K562 (cell line): ENCODE results near the gene KCNJ10. TPM values are rescaled to one million over a fixed set of nuclear protein-coding genes. Genes with fewer than 3 reads are reported as not detected.

Experiments
- ATAC-seq: fragments of 200-7000 bp; cut with Tn5 transposase; 3 replicates; pipeline ENCODE4 v1.9.1; 2020; ENCODE audit warnings: moderate library complexity
- BruUV-seq: library from RNA; stranded (reverse); fragments of 400-500 nt; replicated peaks from 2 replicates; lab custom pipeline; 2021; lab: Mats Ljungman, UMichigan
- CTCF ChIA-PET: fragments of 300-600 bp; formaldehyde crosslinking; extraction: SDS; loops from one replicate; lab custom pipeline; 2021; ENCODE audit warnings: low intra/inter-chr PET ratio; lab: Yijun Ruan, JAX
- POLR2A ChIA-PET: fragments of 300-600, 350-650 bp; sonication (Branson Sonifier 250); formaldehyde crosslinking; extraction: SDS; loops from one replicate; lab custom pipeline; 2021; ENCODE audit warnings: antibody characterized with exemption, inconsistent platforms; lab: Yijun Ruan, JAX
- DNase-seq, 4 experiments: peaks; one replicate each; pipeline versions ENCODE4 v3.0.0 to v3.0.0-alpha.2; 2011 to 2018; ENCODE audit warnings: low spot score in 3 of 4, mixed read lengths in 3 of 4; ENCODE audit errors: extremely low read depth in 1 of 4
- FAIRE-seq: peaks from 2 replicates; lab custom pipeline; 2011; peaks lifted over from hg19 to GRCh38; lab: Jason Lieb, UNC
- H2AFZ ChIP-seq: 2 replicates; pipeline ENCODE4 v1.6.0; 2011; ENCODE audit warnings: low read depth, low read length, control low read depth, inconsistent platforms
- H3K27ac ChIP-seq: fragments of 200-600 bp; 3 replicates; pipeline ENCODE4 v1.8.0; 2011; ENCODE audit warnings: low read depth, mild to moderate bottlenecking, control low read depth, inconsistent platforms, low read length, moderate library complexity, mixed read lengths; ENCODE audit errors: extremely low read depth
- H3K27me3 ChIP-seq, 2 experiments: fragments of 300-600 bp in 1 of 2; 2 replicates in 1 of 2; 3 replicates in 1 of 2; pipeline versions ENCODE4 v1.6.0 to v1.8.0; 2011; ENCODE audit warnings: inconsistent platforms in 2 of 2, low read length in 2 of 2, mild to moderate bottlenecking in 1 of 2, mixed read lengths in 1 of 2, moderate library complexity in 1 of 2; ENCODE audit not compliant: control insufficient read depth in 2 of 2, insufficient read depth in 2 of 2
- H3K36me3 ChIP-seq: fragments of 300-600 bp; 3 replicates; pipeline ENCODE4 v1.8.0; 2011; ENCODE audit warnings: mild to moderate bottlenecking, low read length, inconsistent platforms; ENCODE audit not compliant: control insufficient read depth, insufficient read depth
- H3K4me1 ChIP-seq, 2 experiments: fragments of 200-600 bp in 1 of 2; replicated peaks in 1 of 2; 2 replicates in 1 of 2; 3 replicates in 1 of 2; pipeline versions ENCODE4 v1.5.1 to v1.8.0; 2011; ENCODE audit warnings: inconsistent platforms in 2 of 2, low read length in 2 of 2, mild to moderate bottlenecking in 1 of 2, mixed read lengths in 1 of 2, moderate library complexity in 1 of 2; ENCODE audit not compliant: control insufficient read depth in 2 of 2, insufficient read depth in 2 of 2
- H3K4me2 ChIP-seq: 2 replicates; pipeline ENCODE4 v1.6.1; 2011; ENCODE audit warnings: low read length, control low read depth, inconsistent platforms, mixed read lengths; ENCODE audit not compliant: insufficient read depth
- H3K4me3 ChIP-seq: fragments of 200-600 bp; sonication (generic), shearing (Covaris generic); 2 replicates; pipeline ENCODE4 v1.5.1; 2016; ENCODE audit warnings: control low read depth, inconsistent platforms
- H3K79me2 ChIP-seq: fragments of 200-600 bp; 3 replicates; pipeline ENCODE4 v1.8.0; 2011; ENCODE audit warnings: low read length, inconsistent platforms; ENCODE audit not compliant: control insufficient read depth, insufficient read depth
- H3K9ac ChIP-seq, 2 experiments: 2 replicates each; pipeline versions ENCODE4 v1.6.0 to v1.6.1; 2011; ENCODE audit warnings: low read depth in 2 of 2, low read length in 2 of 2, control low read depth in 1 of 2, inconsistent platforms in 1 of 2, mild to moderate bottlenecking in 1 of 2, mixed read lengths in 1 of 2; ENCODE audit not compliant: insufficient read depth in 1 of 2
- H3K9me1 ChIP-seq: one replicate; pipeline ENCODE4 v1.6.0; 2011; ENCODE audit warnings: inconsistent platforms, mild to moderate bottlenecking, low read length, moderate library complexity; ENCODE audit not compliant: control insufficient read depth, insufficient read depth
- H3K9me3 ChIP-seq: replicated peaks from 2 replicates; pipeline ENCODE4 v1.5.1; 2011; ENCODE audit warnings: low read depth, low read length, inconsistent platforms; ENCODE audit not compliant: control insufficient read depth, insufficient read depth
- H4K20me1 ChIP-seq: replicated peaks from 2 replicates; pipeline ENCODE4 v1.6.1; 2011; ENCODE audit warnings: low read length, inconsistent platforms, mixed read lengths; ENCODE audit not compliant: control insufficient read depth, insufficient read depth
- BHLHE40 ChIP-seq: IDR thresholded peaks from 2 replicates; pipeline ENCODE4 v1.6.1; 2011; ENCODE audit warnings: low read length, improper control_type of control experiment
- FOXJ3 ChIP-seq: sonication (generic); formaldehyde crosslinking; IDR thresholded peaks from 2 replicates; pipeline ENCODE4 v1.4.0; 2020; ENCODE audit warnings: mild to moderate bottlenecking, missing genetic modification reagents
- HIVEP1 ChIP-seq: fragments of 250-450 bp; sonication (Bioruptor Pico); IDR thresholded peaks from 2 replicates; pipeline ENCODE4 v1.4.0; 2020; ENCODE audit warnings: mild to moderate bottlenecking
- LARP7 ChIP-seq: fragments of 450-650 bp; IDR thresholded peaks from 2 replicates; pipeline ENCODE4 v1.6.1; 2016
- PATZ1 ChIP-seq: fragments of 250-450 bp; sonication (Bioruptor Pico); IDR thresholded peaks from 2 replicates; pipeline ENCODE4 v1.5.0; 2020; ENCODE audit warnings: mild to moderate bottlenecking, borderline replicate concordance
- PHF8 ChIP-seq: fragments of 200-600 bp; sonication (generic); IDR thresholded peaks from 2 replicates; pipeline ENCODE4 v1.6.1; 2012; ENCODE audit warnings: mixed run types, mild to moderate bottlenecking, inconsistent platforms, low read length, moderate library complexity, borderline replicate concordance
- RBM25 ChIP-seq: fragments of 200-400 bp; formaldehyde crosslinking; IDR thresholded peaks from 2 replicates; pipeline ENCODE4 v1.6.1; 2018; ENCODE audit warnings: low read length, low read depth, moderate library complexity; ENCODE audit not compliant: severe bottlenecking
- TAF1 ChIP-seq: IDR thresholded peaks from 2 replicates; pipeline ENCODE4 v1.6.1; 2011; ENCODE audit warnings: mild to moderate bottlenecking, low read length, moderate library complexity; ENCODE audit not compliant: insufficient read depth, control insufficient read depth, severe bottlenecking; ENCODE audit errors: extremely low read depth
- ZNF197 ChIP-seq: fragments of 200-800 bp; sonication (Bioruptor generic); IDR thresholded peaks from 2 replicates; pipeline ENCODE4 v1.6.1; 2016; ENCODE audit warnings: low read depth, missing genetic modification characterization, missing compliant biosample characterization
- ZNF263 ChIP-seq: sonication (generic); formaldehyde crosslinking; IDR thresholded peaks from 2 replicates; pipeline ENCODE4 v1.8.0; 2022; ENCODE audit warnings: mild to moderate bottlenecking, missing genetic modification reagents, borderline replicate concordance
- ZNF274 ChIP-seq: IDR thresholded peaks from 2 replicates; pipeline ENCODE4 v1.6.1; 2011; ENCODE audit warnings: low read depth, mild to moderate bottlenecking, low read length, moderate library complexity, borderline replicate concordance
- WGBS: fragments of 100-300 bp; shearing (Covaris generic); methylation state at CpG from one replicate; pipeline ENCODE4 v1.1.6; 2016; ENCODE audit warnings: low coverage, mixed read lengths; ENCODE audit not compliant: insufficient coverage; ENCODE audit errors: missing lambda C conversion rate; 5-methylcytosine and 5-hydroxymethylcytosine counted together
- in situ Hi-C: fragments of 300-500 bp; cut with MboI; formaldehyde crosslinking; loops from 4 replicates; pipeline ENCODE4 v1.15.0; 2018; ENCODE audit warnings: inconsistent platforms, mixed read lengths
- intact Hi-C: fragments of 100-400 bp; cut with micrococcal nuclease; formaldehyde crosslinking; loops from 2 replicates; pipeline ENCODE4 v1.14.2; 2022
- polyA plus RNA-seq, 8 experiments: library from polyadenylated mRNA; depleted of rRNA in 4 of 8; stranded (reverse) in 5 of 8; unstranded in 3 of 8; fragments of >200 nt; fragmentation: Nextera tagmentation in 2 of 8; fragmentation: Illumina TruSeq in 1 of 8; extraction: Ambion mirVana in 2 of 8; extraction: Trizol in 1 of 8; gene quantifications; 2 replicates each; pipeline versions ENCODE4 v1.2.1 to v1.2.3, GENCODE V29; 2011 to 2014; ENCODE audit warnings: inconsistent platforms in 1 of 8, missing spikeins in 1 of 8
- total RNA-seq, 7 experiments: library from RNA; depleted of rRNA in 6 of 7; stranded (reverse); fragments of >200 nt in 6 of 7; fragmentation: Illumina TruSeq in 2 of 7; extraction: Trizol in 2 of 7; gene quantifications; 2 replicates each; pipeline versions ENCODE4 v1.2.1 to v1.2.3, GENCODE V29; 2011 to 2021; ENCODE audit warnings: low replicate concordance in 1 of 7
- TF ChIP-seq, protein P1 (sequence below): IDR thresholded peaks from 3 replicates; pipeline ENCODE4 v1.6.1; 2011; ENCODE audit warnings: borderline replicate concordance, mild to moderate bottlenecking; ENCODE audit not compliant: insufficient read length, insufficient read depth
- TF ChIP-seq, protein P2 (sequence below): fragments of 450-650 bp; IDR thresholded peaks from 2 replicates; pipeline ENCODE4 v1.6.1; 2016; ENCODE audit warnings: mild to moderate bottlenecking
- TF ChIP-seq, protein P3 (sequence below): fragments of 450-650 bp; formaldehyde crosslinking; IDR thresholded peaks from 2 replicates; pipeline ENCODE4 v1.4.0; 2022; ENCODE audit warnings: missing genetic modification characterization

KCNJ10 gene
- total and polyA plus RNA-seq, 9 of the 15 experiments (the other 6 are each of a cell fraction or from before 2014, with no cell fraction given): 0.06 to 0.11 TPM; not detected in 7

DNA sequence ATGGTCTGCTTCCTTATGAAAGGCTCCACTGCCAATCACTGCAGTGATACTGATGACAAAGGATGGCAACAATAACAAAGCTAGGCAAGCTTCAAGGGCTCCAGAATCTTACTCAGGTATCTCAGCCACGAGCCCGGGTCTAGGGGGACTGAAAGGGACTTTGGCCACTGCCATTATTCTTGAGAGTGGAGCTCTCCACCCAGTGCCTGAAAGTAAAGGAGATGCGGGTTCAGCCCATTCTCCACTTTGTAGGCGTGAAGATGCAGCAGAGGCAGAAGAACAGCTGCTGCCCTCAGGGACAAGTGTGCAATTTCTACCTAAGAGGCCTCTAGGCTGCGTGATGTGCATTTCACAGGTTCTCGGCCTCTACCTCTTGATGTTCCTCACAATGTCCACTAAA is 84.5 kb downstream of the KCNJ10 start (continued):
- TF ChIP-seq, protein P1, sequence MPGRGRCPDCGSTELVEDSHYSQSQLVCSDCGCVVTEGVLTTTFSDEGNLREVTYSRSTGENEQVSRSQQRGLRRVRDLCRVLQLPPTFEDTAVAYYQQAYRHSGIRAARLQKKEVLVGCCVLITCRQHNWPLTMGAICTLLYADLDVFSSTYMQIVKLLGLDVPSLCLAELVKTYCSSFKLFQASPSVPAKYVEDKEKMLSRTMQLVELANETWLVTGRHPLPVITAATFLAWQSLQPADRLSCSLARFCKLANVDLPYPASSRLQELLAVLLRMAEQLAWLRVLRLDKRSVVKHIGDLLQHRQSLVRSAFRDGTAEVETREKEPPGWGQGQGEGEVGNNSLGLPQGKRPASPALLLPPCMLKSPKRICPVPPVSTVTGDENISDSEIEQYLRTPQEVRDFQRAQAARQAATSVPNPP: no peak
- TF ChIP-seq PHF8: no peak
- TF ChIP-seq, protein P2, sequence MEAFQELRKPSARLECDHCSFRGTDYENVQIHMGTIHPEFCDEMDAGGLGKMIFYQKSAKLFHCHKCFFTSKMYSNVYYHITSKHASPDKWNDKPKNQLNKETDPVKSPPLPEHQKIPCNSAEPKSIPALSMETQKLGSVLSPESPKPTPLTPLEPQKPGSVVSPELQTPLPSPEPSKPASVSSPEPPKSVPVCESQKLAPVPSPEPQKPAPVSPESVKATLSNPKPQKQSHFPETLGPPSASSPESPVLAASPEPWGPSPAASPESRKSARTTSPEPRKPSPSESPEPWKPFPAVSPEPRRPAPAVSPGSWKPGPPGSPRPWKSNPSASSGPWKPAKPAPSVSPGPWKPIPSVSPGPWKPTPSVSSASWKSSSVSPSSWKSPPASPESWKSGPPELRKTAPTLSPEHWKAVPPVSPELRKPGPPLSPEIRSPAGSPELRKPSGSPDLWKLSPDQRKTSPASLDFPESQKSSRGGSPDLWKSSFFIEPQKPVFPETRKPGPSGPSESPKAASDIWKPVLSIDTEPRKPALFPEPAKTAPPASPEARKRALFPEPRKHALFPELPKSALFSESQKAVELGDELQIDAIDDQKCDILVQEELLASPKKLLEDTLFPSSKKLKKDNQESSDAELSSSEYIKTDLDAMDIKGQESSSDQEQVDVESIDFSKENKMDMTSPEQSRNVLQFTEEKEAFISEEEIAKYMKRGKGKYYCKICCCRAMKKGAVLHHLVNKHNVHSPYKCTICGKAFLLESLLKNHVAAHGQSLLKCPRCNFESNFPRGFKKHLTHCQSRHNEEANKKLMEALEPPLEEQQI: no peak
- TF ChIP-seq, all 486 proteins: peak for 0

DNA sequence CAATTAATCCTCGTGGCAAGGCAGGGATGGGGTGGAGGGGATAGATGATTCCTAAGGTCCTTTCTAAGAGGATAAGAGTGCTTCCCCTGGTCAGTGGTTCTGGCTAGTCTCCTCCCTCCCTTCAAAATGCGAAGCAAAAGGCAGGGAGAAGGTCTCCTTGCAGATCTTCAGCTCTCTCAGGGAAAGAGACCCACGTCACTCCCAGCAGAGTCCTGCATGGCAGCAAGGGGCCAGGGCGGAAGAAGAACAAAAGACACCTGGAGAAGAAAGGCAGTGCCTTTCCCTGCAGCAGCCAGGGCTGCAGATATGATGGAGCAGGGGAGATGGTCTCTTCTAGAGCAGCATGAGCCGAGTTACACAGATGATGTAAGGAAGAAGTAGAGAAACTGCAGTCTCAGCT is 86.3 kb downstream of the KCNJ10 start:
- 0% methylated on average over 5 of the region's 5 CpGs for WGBS
- H3K79me2 ChIP-seq: no peaks in the 10 kb centered on the region
- H3K4me3 ChIP-seq: no peak overlapping the region
- intact Hi-C loops (no loop called here), in situ Hi-C loops (loop anchor here (25.0 kb wide), 1 partner anchor 796 kb away; no protein-coding TSS in a partner anchor)
- no peaks in the 10 kb centered on the region for H4K20me1 ChIP-seq
- no peak for FAIRE-seq
- no peaks in the 10 kb centered on the region for H3K9me1 ChIP-seq
- no peak for DNase-seq
- POLR2A ChIA-PET: interaction anchor here (0.5 to 1.2 kb wide), 2 partner anchors 24 to 60 kb away, joined by 3 read pairs; no protein-coding TSS in a partner anchor
- no peak overlapping the region for H2AFZ ChIP-seq
- no peak overlapping the region for H3K9ac ChIP-seq
- no peak overlapping the region for H3K27ac ChIP-seq
- H3K9me3 ChIP-seq: no peaks in the 10 kb centered on the region
- ATAC-seq: no peak
- peaks cover 23 to 39% of the 10 kb centered on the region in 2 experiments; a peak in 4 of 5 replicates for H3K27me3 ChIP-seq
- CTCF ChIA-PET: no interaction called here
- no peaks in the 10 kb centered on the region for H3K4me1 ChIP-seq
- H3K4me2 ChIP-seq: no peak overlapping the region
- BruUV-seq: no TSS peak
- no peaks in the 10 kb centered on the region for H3K36me3 ChIP-seq
- TF ChIP-seq ZNF197 (CRISPR knock-in tag) (no peak), PATZ1 (CRISPR knock-in tag) (no peak), LARP7 (no peak), FOXJ3 (no peak), ZNF274 (no peak), BHLHE40 (no peak), RBM25 (no peak), HIVEP1 (CRISPR knock-in tag) (no peak), TAF1 (no peak), ZNF263 (no peak)
- TF ChIP-seq, protein P3, sequence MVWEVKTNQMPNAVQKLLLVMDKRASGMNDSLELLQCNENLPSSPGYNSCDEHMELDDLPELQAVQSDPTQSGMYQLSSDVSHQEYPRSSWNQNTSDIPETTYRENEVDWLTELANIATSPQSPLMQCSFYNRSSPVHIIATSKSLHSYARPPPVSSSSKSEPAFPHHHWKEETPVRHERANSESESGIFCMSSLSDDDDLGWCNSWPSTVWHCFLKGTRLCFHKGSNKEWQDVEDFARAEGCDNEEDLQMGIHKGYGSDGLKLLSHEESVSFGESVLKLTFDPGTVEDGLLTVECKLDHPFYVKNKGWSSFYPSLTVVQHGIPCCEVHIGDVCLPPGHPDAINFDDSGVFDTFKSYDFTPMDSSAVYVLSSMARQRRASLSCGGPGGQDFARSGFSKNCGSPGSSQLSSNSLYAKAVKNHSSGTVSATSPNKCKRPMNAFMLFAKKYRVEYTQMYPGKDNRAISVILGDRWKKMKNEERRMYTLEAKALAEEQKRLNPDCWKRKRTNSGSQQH (CRISPR knock-in tag): no peak
